HepG2 (cell line): ENCODE data around the gene TSPYL4. TPM values are rescaled to one million over a fixed set of nuclear protein-coding genes. Genes with fewer than 3 reads are reported as not detected.

Experiments
- CERS6 ChIP-seq: sonication (generic); formaldehyde crosslinking; IDR thresholded peaks from 2 replicates; pipeline ENCODE4 v1.5.0; 2020; ENCODE audit warnings: missing genetic modification reagents
- FIP1L1 ChIP-seq: fragments of 200-400 bp; formaldehyde crosslinking; IDR thresholded peaks from 2 replicates; pipeline ENCODE4 v1.6.1; 2018; ENCODE audit warnings: low read depth, mild to moderate bottlenecking, low read length, moderate library complexity, borderline replicate concordance; ENCODE audit not compliant: insufficient read depth
- FOSL2 ChIP-seq: sonication (generic); formaldehyde crosslinking; IDR thresholded peaks from 2 replicates; pipeline ENCODE4 v1.4.0; 2020; ENCODE audit warnings: missing genetic modification reagents
- MED1 ChIP-seq: sonication (generic); formaldehyde crosslinking; IDR thresholded peaks from 2 replicates; pipeline ENCODE4 v1.4.0; 2020; ENCODE audit warnings: missing genetic modification reagents
- MEIS1 ChIP-seq: sonication (generic); formaldehyde crosslinking; IDR thresholded peaks from 2 replicates; pipeline ENCODE4 v1.9.0; 2021; ENCODE audit warnings: mild to moderate bottlenecking, missing genetic modification reagents, moderate library complexity, borderline replicate concordance
- MTA3 ChIP-seq: sonication (generic); formaldehyde crosslinking; IDR thresholded peaks from 2 replicates; pipeline ENCODE4 v1.4.0; 2020; ENCODE audit warnings: missing genetic modification reagents
- POLR2A ChIP-seq, 2 experiments: IDR thresholded peaks; 2 replicates each; pipeline ENCODE4 v1.6.1; 2011; ENCODE audit warnings: low read depth in 2 of 2, low read length in 2 of 2, mild to moderate bottlenecking in 1 of 2, moderate library complexity in 1 of 2; ENCODE audit not compliant: insufficient read depth in 1 of 2
- THAP7 ChIP-seq: sonication (generic); formaldehyde crosslinking; IDR thresholded peaks from 2 replicates; pipeline ENCODE4 v1.8.1; 2023; ENCODE audit warnings: mild to moderate bottlenecking, missing genetic modification reagents
- ZBTB14 ChIP-seq: sonication (generic); formaldehyde crosslinking; IDR thresholded peaks from 2 replicates; pipeline ENCODE4 v1.4.0; 2020; ENCODE audit warnings: missing genetic modification reagents
- ZBTB4 ChIP-seq: sonication (generic); formaldehyde crosslinking; IDR thresholded peaks from 2 replicates; pipeline ENCODE4 v1.4.0; 2020; ENCODE audit warnings: missing genetic modification reagents, mild to moderate bottlenecking, borderline replicate concordance
- ZBTB49 ChIP-seq: sonication (generic); formaldehyde crosslinking; IDR thresholded peaks from 2 replicates; pipeline ENCODE4 v1.4.0; 2020; ENCODE audit warnings: missing genetic modification reagents, borderline replicate concordance
- ZFP36 ChIP-seq: fragments of 150-350 bp; IDR thresholded peaks from 2 replicates; pipeline ENCODE4 v1.6.1; 2018; ENCODE audit warnings: borderline replicate concordance, low read length, low read depth; ENCODE audit not compliant: partially characterized antibody
- ZKSCAN1 ChIP-seq: fragments of 150-350 bp; IDR thresholded peaks from 2 replicates; pipeline ENCODE4 v1.6.1; 2014; ENCODE audit warnings: low read length
- ZNF546 ChIP-seq: sonication (generic); formaldehyde crosslinking; conservative IDR thresholded peaks from 2 replicates; pipeline ENCODE4 v1.8.1; 2023; ENCODE audit warnings: mild to moderate bottlenecking, missing genetic modification reagents
- polyA plus RNA-seq, 8 experiments: library from polyadenylated mRNA; depleted of rRNA in 3 of 8; stranded (reverse) in 7 of 8; unstranded in 1 of 8; fragments of >200 nt; fragmentation: Illumina TruSeq in 4 of 8; extraction: Trizol in 4 of 8; gene quantifications; 2 replicates each; pipeline versions ENCODE4 v1.2.1 to v1.2.3, GENCODE V29; 2011 to 2016; ENCODE audit warnings: low read depth in 4 of 8, missing spikeins in 1 of 8, mixed read lengths in 1 of 8; ENCODE audit not compliant: insufficient read depth in 1 of 8
- total RNA-seq, 5 experiments: library from RNA; depleted of rRNA; stranded (reverse); fragments of >200 nt; fragmentation: Illumina TruSeq; extraction: Trizol; gene quantifications; 2 replicates each; pipeline ENCODE4 v1.2.3, GENCODE V29; 2016; ENCODE audit warnings: low read depth in 1 of 5

The TSPYL4 gene
- total and polyA plus RNA-seq, 2 of the 13 experiments (the other 11 are each of a cell fraction or from before 2014, with no cell fraction given): 18.0 to 19.7 TPM

DNA sequence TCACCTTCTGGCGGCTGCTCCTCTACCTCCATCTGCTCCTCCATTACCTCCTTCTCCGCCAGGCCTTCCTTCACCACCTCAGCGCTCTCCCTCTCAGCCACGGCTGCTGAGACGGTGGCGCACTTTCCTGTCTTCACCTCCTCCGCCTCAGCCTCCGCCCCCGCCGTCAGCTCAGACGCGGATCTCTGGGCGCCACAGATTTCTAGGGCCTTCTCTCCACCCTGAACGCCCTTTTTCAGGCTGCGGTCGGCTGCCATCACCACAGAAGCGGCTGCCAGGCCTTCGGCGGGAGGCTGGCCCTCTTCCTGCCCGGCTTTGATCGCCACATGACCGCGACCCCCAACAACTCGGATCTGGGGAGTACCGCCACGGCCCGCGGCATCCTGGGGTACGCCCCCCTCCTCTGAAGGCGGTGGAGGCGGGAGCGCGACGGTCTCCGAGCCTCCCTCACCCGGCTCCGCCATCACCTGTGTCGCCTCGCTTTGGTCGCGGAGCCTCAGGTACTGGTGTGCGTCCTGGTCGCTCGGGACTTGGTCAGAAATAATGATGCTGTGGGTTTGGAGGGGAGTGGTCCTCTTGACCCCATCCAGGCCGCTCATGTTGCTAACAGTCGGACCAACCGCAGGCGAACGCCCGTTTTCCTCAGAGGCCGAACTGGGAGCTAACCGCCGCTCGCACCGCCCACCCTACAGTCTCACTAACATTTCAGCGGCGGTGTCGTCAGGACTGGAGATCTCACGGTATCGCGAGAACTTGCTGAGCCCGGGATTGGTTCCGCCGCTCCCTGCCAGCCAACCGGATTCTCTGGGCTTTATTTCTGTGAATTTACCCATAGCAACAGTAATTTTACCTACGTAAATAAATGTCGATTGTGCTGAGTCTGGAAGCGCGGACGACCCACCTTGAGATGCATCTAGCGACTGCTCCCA lies 25.6 kb upstream of the TSPYL4 start, which contains the start of gene TSPYL1 (continued):
- TF ChIP-seq ZBTB4 (CRISPR knock-in tag): peak; percentile 77
- TF ChIP-seq ZBTB14 (CRISPR knock-in tag): no peak
- no peak for TF ChIP-seq MTA3
- no peak; the same call in 1 of the 2 replicates for TF ChIP-seq CERS6 (CRISPR knock-in tag)
- no peak for TF ChIP-seq ZBTB49 (CRISPR knock-in tag)
- no peak for TF ChIP-seq ZKSCAN1
- peak; percentile 96 for TF ChIP-seq MEIS1 (CRISPR knock-in tag)
- TF ChIP-seq POLR2A (IDR thresholded peaks at IDR 0.05; ENCODE audit: insufficient read depth in 1 of 2, low read depth in 2 of 2, low read length in 2 of 2): peak; percentile 95 to 96
- no peak; the same call in 1 of the 2 replicates for TF ChIP-seq FOSL2 (CRISPR knock-in tag)
- peak; percentile 73; the same call in 1 of the 2 replicates for TF ChIP-seq THAP7 (CRISPR knock-in tag)
- TF ChIP-seq ZNF546 (CRISPR knock-in tag): peak; percentile 78
- peak; percentile 79 for TF ChIP-seq MED1
- no peak for TF ChIP-seq ZFP36
- TF ChIP-seq FIP1L1: no peak
